ENCODE results near the gene CWF19L2. TPM values are rescaled to one million over a fixed set of nuclear protein-coding genes. Genes with fewer than 3 reads are reported as not detected.
"Not testable (repeated sequence)": the region's sequence is repeated elsewhere in the genome, so short reads cannot be mapped to it uniquely, and the experiment has no call there.

The CWF19L2 gene
- 10.1 and 15.2 TPM in 2 replicates for total RNA-seq (2014; rRNA removed; shearing (Covaris generic))

DNA sequence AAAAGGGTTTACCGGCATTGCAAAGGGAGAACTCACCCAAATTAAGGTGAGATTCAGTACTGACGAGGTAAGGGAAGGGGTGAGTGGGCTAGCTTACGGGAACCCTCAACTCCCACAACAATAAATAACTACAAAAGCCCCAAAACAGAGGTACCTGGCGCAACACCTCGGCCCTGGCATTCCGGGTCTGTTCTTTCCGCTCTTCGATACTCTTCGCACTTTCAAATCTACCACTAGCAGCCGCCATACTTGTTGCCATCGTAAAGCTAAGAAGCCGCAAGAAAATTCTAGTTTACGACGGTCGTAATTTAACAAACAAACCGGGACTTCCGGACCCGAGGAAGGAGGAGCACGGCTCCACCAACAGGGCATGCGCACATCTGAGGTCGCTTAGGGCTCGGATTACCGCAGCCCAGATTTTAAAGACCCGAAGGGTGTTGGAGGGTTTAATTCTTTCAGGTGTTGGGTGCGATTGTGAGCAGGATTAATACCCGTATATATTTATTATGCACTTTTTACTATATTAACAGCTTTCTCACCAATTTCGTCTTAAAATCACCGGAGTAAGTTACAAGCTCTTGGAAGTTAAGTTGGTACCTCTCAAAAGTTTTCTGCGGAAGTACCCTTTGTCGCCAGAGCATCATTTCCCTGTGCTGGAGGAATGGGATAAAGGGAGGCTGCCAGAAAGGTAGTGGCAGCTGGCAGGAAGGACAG lies at the start of gene CWF19L2:
TSS of gene CWF19L2 (minus strand) at position 268 of the 714 bp plus-strand sequence. CDS start at position 259, 9 bp downstream.
- DNase-seq (ENCODE audit: low read depth) = peak; percentile 91

DNA sequence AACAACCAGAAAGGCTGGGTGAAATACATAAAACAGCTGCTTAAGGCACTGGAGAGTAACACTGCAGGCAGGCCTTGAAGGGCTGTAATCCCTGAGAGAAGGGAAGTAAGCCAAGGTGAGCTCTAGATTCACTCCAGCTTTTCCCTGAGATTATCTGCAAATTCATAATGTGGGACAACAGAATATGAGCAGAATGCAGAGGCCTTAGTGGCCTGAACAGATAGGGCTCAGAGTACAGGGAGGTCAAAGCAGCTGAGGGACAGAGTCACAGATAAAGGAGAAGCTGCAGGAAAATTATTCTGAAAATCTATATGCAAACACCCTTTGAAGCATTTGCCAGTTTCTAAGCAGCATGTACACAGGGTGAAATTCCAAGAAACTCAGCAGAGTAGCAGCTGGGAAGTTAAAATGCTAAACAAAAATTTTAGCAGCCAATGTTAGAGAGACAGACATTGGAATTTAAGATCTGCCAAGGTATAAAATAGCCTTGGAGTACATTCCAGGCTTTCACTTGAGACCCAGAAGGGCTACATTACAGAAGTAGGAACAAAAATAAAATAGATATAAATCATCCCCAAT lies 48.1 kb upstream of the CWF19L2 start:
- DNase-seq (ENCODE audit: low read depth) = no peak

DNA sequence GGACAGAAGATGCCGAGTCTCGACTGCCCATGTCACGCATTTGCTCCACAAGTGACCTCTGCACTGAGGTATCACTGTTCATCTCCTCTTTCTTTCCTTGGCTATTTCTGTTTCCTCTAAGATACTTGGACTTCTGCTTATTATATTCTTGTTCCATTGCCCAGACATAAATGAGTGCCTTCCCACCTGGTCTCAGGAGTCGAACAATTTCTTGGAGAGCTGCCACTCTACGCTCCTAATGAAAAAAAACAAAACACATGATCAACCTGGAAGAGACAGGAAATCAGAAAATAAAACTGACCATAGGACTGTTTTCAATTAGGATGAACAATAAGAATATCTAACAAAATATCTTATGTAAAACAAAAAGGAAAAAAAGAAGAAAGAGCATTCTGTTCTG lies 47.4 kb upstream of the CWF19L2 start:
- DNase-seq (ENCODE audit: low read depth) = no peak

DNA sequence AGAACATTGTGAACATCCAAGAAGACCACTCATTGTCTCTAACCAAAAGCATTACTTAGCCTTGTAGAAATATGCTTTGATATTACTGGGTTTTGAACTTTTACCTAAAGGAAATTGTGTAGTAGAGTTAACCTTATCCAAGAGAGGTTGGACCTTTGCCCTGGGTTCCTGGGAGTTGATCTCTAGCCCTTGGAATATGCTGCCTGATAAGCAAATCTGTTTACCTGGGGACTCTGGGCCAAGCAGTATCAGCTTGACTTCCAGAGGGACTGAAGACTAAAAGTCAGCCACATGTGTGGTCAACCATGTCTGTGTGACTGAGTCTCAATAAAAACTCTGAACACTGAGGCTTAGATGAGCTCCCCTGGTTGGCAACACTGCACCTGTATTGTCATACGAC lies 44.1 kb upstream of the CWF19L2 start:
- no peak for DNase-seq (ENCODE audit: low read depth)

DNA sequence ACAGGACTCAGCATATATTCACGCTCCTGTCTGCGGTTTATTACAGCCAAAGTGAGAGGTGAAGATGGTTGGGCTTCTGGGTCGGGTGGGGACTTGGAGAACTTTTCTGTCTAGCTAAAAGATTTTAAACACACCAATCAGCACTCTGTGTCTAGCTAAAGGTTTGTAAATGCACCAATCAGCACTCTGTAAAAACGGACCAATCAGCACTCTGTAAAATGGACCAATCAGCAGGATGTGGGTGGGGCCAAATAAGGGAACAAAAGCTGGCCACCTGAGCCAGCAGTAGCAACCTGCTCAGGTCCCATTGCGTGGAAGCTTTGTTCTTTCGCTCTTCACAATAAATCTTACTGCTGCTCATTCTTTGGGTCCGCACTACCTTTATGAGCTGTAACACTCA lies 39.7 kb upstream of the CWF19L2 start:
- DNase-seq (ENCODE audit: low read depth) = not testable (repeated sequence)

DNA sequence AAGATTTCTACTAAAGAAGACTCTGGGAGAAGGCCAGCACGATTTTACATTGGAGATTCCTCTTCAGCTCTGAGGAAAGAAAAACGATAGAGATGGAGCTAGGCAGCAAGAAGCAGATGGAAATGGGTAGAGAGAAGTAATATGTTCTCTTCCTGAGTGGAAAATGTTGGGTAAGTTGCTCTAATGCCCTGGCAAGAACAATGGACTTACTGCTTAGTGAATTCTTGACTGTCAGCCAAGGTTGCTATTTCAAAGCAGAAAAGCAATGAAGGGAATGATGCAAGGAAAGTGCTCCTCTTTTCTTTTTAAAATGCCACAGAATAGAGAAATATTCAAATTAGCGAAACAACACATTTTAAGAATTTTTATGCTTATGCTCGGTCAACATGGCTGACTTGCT lies 38.4 kb upstream of the CWF19L2 start:
- DNase-seq (ENCODE audit: low read depth) = no peak

DNA sequence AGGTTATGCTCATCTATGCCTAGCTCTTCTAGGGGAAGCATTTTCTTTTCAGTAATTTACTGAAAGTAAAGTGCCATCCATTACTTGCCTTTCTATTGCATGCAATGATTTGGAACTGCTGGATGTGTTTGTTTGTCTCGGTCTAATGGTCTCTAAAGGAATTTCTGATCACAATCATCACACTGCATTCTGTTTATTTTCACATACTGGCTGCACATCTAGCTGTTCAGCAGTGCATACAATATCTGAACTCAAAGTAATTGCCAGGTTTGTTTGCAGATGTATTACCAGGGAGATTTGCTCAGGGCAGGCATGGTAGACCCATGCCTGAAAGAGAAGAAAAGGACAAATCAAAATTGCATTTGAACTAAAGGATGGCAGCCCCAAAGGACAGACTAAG lies 36.4 kb upstream of the CWF19L2 start:
- no peak for DNase-seq (ENCODE audit: low read depth)

DNA sequence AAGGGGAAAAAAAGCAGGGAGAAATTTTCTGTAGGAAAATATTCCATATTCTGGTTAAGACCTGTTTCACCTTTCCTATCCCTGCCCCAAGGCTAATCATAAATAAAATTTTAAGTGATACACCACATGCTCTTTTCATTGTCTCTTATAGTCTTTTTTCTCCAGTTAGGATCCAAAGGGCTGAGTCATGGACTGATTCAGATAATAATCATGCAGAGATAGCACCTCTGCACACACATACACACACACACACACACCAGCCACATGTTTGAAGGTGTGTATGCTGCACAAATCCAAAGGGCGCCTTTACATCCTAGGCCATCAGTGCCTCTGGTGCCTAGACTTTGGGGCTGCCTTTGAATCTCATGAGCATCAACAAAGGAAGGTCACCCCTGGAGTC lies 35.5 kb upstream of the CWF19L2 start:
- peak; percentile 65 for DNase-seq (ENCODE audit: low read depth)

DNA sequence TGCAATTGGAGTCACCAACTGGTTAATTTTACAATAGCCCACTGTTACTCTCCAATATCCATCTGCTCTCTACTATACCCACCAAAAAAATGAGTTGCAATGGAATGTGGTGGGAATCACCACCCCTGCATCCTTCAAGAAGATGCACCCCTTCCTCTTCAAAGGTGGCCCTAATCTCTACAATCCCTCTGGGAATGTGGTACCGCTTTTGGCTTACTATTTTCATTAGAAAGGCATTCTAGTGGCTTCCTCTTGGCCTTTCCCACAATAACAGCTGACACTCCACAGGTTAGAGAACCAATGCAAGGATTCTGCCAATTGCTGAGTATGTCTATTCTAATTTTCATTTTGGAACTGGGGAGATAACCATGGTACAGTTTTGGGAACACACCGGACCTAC lies 33.2 kb upstream of the CWF19L2 start:
- DNase-seq (ENCODE audit: low read depth) = no peak

DNA sequence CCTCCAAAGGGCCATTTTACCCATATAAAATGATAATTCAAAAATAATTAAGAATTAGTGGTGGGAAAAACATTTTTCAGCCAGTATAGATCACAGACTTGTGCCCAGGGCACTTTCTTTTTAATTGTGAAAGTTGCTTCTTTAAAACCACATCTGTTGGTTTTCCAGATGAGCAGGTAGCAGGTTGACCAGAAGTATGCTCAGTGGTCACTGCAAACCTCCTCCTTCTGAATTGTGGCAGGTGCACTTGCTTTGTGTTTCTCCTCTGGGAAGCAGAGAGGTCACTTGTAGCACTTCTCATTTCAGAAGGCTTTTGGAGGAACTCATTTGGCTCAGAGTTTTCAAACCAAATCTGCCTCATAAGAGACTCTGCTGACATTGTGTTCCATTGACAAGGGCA lies 24.6 kb upstream of the CWF19L2 start:
- DNase-seq (ENCODE audit: low read depth) = no peak

DNA sequence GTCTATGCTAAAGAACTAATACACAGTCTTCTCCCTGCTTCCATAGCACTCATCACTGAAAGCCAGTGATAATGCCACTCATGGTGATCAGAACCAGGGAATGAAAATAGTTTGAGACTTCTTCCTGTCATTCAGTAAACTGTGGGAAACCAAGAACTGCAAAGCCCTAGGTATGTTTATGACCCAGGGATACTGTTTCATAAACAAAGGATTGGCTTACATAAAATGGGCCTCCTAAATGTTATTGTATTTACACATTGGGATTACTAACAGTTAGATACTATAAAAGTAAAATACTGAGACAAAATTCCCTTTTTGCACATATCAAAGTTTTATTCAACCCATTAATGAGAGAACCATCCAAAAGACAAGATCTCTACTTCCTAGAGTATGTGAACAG lies 21.3 kb upstream of the CWF19L2 start:
- no peak for DNase-seq (ENCODE audit: low read depth)

DNA sequence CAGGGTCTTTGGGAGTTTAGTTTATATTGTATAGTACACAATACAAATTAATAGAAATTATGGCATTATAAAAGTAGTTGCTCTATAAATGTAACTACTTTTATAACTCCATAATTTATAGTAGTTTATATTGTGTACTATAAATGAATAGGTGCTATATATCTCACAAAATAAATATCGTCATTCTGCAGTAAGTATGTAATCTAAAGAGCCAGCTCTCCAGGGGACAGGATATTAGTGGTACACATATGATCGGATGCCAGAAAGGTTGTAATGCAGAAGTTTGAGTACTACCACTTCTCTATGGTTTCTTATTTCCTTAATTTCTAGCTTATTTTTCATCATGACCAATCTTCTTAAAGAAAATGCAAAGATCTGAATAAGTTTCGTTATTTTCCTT lies 20.2 kb upstream of the CWF19L2 start:
- DNase-seq (ENCODE audit: low read depth) = no peak

DNA sequence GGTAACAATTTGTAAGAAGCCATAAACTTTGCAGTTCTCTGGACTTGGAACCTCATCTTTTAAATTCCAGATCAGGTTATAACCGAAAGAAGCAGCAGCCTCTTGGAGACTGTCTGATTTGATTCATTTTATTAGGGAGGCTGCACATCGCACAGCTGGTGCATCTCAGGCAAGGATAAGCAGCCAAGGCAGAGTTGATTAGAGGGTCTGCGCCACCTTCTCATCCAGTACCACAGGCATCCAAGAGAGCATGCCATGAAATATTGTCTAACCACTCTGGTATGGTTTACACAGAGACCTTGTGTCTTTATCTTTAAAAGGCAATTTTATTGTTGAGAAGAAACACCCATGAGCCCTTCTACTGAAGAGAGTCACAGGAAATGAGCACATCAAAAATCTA lies 16.2 kb upstream of the CWF19L2 start:
- no peak for DNase-seq (ENCODE audit: low read depth)

DNA sequence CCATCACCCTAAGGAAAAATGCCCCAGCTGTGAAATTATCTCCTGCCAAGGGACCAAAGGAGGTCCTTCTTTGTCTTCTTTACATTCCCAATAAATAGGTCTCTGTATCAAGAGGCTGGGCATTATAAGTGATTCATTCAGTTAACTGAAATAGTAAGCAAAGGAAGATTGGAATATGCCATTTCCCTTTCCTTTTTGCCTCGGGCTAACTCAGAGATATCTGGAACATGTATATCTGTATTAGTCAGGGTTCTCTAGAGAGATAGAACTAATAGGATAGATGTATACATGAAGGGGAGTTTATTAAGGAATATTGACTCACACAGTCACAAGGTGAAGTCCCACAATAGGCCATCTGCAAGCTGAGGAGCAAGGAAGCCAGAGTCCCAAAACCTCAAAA lies 15.3 kb upstream of the CWF19L2 start:
- no peak for DNase-seq (ENCODE audit: low read depth)

DNA sequence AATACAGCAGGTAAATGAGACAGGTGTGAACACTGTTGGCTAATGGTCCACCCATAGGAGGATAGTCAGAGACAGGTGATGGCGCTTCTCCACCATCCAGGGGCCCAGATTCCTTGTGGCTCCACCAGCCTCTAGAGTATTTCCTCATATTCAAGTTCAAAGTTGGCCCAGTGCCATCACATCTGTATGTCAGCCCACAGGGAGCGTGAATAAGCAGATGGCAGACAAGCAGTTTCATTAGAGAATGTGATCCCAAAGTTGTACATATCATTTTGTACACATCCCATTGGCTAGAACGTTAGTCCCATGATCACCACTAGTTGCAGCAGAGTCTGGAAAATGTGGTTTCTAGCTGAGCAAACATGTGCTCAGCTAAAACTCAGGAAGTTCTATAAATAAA lies 11.0 kb upstream of the CWF19L2 start:
- DNase-seq (ENCODE audit: low read depth) = peak; percentile 45

DNA sequence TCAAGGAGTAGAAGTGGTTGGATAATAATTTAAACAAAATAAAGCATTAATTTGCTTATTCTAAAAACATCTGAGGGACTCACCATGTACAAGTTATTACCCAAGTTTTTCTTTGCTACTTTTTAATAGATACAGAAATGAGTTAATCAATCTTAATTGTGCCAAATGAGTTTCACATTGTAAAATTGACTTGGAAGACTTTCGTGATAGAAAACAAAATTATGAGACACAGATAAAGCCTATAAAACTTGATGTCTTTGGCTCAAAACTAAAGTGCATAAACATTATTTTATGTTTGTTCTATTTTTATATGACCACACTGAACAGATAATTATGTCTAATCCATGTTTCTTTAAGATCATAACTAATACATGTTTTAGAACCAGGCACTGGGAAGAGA lies 10.1 kb upstream of the CWF19L2 start:
- no peak for DNase-seq (ENCODE audit: low read depth)

DNA sequence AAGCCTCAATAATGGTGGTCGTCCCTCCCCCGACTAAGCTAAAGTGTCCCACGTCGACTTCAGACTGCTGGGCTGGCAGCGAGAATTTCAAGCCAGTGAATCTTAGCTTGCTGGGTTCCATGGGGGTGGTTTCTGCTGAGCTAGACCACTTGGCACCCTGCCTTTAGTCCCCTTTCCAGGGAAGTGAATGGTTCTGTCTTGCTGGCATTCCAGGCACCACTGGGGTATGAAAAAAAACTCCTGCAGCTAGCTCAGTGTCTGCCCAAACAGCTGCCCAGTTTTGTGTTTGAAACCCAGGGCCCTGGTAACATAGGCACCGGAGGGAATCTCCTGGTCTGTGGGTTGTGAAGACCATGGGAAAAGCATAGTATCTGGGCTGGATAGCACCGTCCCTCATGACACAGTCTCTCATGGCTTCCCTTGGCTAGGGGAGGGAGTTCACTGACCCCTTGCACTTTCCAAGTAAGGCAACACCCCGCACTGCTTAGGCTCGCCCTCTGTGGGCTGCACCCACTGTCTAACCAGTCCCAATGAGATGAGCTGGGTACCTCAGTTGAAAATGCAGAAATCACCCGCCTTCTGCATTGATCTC lies 8.7 kb upstream of the CWF19L2 start:
- not testable (repeated sequence) for DNase-seq (ENCODE audit: low read depth)

DNA sequence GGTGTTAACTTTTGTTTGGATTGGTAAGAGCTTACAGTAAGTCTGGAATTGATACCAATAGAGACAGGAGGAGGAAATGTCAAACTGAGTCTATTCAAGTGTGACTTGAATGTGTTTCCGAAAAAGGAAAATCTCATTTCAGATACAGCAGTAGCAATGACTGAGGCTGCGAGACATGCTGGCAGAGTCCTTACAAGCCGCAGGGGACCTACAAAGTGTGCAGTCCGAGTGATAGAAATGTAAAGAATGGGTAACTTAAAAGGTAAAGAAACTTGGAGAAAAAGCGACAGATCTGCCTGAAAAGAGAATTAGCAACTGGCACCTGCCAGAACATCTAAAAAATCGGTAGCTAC lies 444 bp downstream of the CWF19L2 start:
- peak; percentile 11 for DNase-seq (ENCODE audit: low read depth)

DNA sequence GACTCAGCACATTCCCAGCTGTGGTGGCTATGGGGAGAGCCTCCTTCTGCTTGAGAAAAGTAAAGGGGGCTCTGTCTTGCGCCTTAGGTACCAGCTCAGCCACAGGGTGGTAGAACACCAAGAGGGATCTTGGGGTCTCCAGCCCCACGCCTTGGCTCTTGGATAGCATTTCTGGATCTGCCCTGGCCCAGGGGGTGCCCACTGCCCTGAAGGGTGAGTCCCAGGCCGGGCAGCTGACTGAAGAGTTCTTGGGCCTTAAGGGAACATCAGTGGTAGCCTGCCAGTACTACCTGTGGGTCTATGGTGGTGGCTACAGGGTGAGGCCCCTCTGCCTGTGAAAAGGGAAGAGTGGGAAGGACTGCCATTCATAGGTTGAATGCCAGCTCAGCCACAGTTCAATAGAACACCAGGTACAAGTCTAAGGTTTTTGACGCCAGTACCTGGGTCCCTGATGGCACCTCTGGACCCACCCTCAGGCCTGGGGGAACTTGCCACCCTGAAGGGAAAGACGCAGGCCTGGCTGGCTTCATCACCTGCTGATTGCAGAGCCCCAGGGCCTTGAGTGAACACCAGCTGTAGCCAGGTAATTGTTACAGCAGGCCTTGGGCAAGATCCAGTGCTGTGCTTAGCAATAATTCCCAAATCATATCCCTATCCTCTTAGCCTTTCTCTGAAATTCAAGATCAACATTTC lies 3.9 kb downstream of the CWF19L2 start:
- no peak for DNase-seq (ENCODE audit: low read depth)

DNA sequence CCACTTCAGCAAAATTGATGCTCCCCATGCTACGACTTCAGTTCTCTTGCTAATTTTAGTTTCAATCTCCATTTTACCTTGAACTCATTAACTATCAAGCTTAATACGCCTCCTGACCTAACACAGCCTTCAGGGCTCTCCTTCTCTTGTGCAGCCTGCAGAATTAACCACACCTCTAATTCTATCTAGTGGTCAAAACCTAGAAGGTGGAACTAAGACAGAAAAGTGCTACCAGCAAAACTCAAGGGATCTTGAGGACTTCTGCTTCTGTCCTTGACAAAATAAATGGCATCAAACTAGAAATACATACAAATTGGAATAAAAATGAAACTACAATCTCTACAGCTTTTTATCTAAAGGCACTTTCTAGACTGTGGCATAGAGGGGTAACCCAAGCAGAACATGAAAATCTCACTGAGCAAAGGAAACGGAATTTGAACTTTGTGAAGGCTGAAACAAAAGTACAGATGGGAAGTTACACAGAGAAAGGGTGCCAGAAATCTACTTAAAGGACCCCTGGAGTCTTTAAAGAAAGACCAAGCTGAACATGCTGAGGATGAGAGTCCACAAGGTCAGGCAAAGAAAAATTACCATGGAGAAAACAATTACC lies 10.7 kb downstream of the CWF19L2 start:
- DNase-seq (ENCODE audit: low read depth) = no peak

DNA sequence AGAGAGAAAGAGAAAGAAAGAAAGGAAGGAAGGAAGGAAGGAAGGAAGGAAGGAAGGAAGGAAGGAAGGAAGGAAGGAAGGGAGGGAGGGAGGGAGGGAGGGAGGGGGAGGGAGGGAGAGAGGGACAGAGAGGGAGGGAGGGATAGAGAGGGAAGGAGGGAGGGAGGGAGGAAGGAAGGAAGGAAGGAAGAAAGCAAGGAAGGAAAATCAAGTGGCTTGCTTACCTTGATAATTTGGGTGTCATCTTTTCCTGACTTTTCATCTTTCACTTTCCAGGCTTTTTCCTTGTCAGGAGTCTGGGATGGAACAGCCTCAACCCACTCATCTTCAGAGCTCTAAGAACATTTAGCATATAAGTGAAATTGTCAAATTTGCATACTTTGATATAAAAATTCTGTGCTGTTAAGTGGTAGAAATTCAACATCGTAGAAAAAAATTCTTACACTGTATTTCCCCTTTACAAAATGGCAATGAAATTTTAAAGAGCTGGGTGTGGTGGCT lies 14.9 kb downstream of the CWF19L2 start:
- DNase-seq (ENCODE audit: low read depth) = no peak

DNA sequence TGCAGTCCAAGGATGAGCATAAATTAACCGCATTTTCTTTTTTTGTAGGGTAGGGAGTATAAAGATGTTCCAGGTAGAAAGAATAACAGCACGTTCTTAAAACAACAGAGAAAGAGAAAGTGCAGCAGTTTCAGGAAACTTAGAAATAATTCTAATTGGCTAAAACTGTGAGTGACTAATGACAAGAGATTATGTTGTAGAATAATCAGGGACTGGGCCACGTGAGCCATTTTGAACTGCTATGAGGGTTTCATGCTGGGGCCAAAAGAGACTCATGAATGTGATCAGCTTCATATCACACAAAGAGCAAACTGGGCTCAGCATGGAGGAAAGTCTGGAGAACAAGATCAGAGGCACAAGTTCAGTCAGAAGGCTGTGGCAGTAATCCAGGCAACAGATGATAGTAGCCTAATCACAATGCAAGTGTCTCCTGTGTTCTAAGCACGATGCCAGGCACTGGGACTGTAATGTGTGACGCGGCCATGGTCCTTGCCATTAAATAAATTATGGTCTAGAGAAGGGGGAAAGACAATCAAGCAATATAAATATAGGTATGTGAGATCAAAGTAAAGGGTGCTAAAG lies 17.9 kb downstream of the CWF19L2 start:
- no peak for DNase-seq (ENCODE audit: low read depth)
